Measurements from ENCODE around the gene RPL39. TPM values are rescaled to one million over a fixed set of nuclear protein-coding genes. Genes with fewer than 3 reads are reported as not detected.

The RPL39 gene
- total and polyA plus RNA-seq, 10 of the 15 experiments (the other 5 are each of a cell fraction or from before 2014, with no cell fraction given), result 1,792 to 6,541 (median 3,667) TPM

GRCh38 chrX:119760026-119760877 lies 31.2 kb downstream of the RPL39 start (continued):
- TF ChIP-seq, protein P1, sequence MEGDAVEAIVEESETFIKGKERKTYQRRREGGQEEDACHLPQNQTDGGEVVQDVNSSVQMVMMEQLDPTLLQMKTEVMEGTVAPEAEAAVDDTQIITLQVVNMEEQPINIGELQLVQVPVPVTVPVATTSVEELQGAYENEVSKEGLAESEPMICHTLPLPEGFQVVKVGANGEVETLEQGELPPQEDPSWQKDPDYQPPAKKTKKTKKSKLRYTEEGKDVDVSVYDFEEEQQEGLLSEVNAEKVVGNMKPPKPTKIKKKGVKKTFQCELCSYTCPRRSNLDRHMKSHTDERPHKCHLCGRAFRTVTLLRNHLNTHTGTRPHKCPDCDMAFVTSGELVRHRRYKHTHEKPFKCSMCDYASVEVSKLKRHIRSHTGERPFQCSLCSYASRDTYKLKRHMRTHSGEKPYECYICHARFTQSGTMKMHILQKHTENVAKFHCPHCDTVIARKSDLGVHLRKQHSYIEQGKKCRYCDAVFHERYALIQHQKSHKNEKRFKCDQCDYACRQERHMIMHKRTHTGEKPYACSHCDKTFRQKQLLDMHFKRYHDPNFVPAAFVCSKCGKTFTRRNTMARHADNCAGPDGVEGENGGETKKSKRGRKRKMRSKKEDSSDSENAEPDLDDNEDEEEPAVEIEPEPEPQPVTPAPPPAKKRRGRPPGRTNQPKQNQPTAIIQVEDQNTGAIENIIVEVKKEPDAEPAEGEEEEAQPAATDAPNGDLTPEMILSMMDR (IDR thresholded peaks at IDR 0.05 in 2 of 3, conservative IDR thresholded peaks at IDR 0.05 in 1 of 3; ENCODE audit: control insufficient read depth in 2 of 3, extremely low read depth in 1 of 3, insufficient read depth in 1 of 3, low read depth in 3 of 3, low read length in 3 of 3), result no peak
- TF ChIP-seq SMAD1 (IDR thresholded peaks at IDR 0.05; ENCODE audit: low read depth, partially characterized antibody) (no peak), SUPT20H (IDR thresholded peaks at IDR 0.05; ENCODE audit: borderline replicate concordance, control insufficient read depth, low read depth, low read length) (no peak), NR2C1 (IDR thresholded peaks at IDR 0.05) (no peak), STAT1 (conservative IDR thresholded peaks at IDR 0.05) (no peak), ZZZ3 (IDR thresholded peaks at IDR 0.05; ENCODE audit: control insufficient read depth, insufficient read length, low read depth) (no peak), JUNB (IDR thresholded peaks at IDR 0.05) (no peak), POLR2AphosphoS2 (IDR thresholded peaks at IDR 0.05; ENCODE audit: low read depth, low read length) (no peak), BHLHE40 (IDR thresholded peaks at IDR 0.05; ENCODE audit: borderline replicate concordance in 1 of 2, low read depth in 2 of 2, low read length in 1 of 2) (no peak), SMAD5 (IDR thresholded peaks at IDR 0.05; ENCODE audit: low read depth) (no peak), TCF7 (IDR thresholded peaks at IDR 0.05; ENCODE audit: borderline replicate concordance) (no peak), NR2F1 (conservative IDR thresholded peaks at IDR 0.05) (peak; percentile 54; the same call in 1 of the 2 replicates), ATF2 (IDR thresholded peaks at IDR 0.05; ENCODE audit: low read length) (no peak), TBL1XR1 (IDR thresholded peaks at IDR 0.05; ENCODE audit: low read depth, low read length) (no peak)
